ENCODE data around the gene P2RX5.
A peak's percentile ranks its signal among the peaks of the same experiment; 100 is the strongest.
"Not testable (repeated sequence)": the region's sequence is repeated elsewhere in the genome, so short reads cannot be mapped to it uniquely, and the experiment has no call there.

Gene P2RX5

DNA sequence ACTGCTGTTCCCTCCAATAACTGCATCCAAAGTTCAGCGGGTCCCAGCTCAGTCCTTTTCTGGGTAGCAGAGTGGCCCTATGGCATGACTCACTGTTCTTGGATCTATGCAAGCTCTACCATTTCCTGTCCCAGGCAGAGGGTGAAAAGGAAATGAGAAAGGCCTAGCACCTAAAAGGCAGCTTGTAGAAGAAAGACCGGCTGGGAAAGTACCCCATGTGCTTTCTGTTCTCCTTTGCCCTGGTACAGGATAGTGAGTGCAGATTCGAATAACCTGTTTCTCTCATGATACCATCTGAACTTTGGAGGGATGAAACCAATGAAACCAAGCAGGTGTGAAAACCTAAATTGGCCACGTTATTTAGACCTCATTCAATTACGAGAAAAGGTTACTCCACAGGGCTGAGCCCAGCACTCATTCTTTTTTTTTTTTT, 15.0 kb upstream of the P2RX5 start:
- DNase-seq = peak; percentile 30

DNA sequence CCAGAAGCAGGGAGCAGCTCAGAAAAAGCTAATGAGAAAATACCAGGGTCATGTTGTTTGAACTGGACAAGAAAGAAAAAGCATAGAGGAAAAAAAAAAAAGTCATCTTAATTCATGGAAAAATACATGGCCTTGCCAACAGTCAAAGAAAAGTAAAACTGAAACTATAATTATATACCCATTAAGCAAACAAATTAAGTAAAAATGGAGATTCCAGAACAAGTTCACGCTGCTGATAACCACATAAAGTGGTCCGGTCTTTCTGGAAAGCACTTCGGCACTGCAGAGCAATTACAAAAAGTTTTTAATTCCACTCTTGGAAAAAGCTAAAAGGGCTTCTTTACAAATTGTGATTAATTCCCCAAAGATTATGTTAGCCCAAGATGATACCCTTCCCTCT, 12.4 kb upstream of the P2RX5 start:
- no peak for DNase-seq

DNA sequence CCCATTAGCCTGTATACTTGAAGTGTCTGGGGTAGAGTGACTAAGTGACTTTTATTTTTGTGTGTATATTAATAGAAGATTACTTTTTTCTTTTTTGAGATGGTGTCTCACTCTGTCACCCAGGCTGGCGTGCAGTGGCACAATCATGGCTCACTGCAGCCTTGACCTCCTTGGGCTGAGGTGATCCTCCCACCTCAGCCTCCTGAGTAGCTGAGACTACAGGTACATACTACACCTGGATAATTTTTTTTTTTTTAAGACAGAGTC, 9.7 kb upstream of the P2RX5 start:
- not testable (repeated sequence) for DNase-seq

DNA sequence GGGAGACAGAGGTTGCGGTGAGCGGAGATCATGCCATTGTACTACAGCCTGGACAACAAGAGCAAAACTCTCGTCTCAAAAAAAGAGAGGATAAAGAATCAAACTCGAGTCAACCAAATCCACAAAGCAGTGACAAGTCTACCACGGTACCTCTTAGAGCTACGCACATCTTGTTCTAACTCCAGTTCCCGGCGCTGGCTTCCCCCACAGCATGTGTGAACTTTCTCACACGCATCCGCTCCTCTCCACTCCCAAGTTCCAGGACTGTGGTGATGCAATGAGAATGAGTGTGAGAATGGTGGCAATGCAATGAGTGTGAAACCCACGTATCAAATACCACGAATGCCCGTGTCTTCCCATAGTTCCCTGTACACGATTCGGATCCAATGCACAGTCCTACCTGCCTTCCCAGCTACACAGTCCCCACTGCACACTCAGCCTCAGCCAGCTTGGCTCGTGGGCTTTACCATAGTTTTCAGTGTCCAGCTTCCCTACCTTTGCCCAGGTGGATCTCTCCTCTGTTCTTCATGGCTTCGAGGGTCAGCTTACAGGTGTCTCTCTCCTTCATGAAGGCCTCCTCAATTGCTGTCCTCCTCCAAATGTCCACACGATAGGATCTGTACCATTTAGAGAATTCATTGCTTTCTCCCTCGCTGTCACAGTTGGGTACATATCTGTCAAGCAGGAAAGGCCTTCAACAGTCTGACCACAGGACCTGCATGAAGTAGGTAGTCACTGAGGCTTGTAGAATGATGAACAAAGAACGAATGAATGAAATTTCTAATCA, 9.2 kb upstream of the P2RX5 start:
- no peak for DNase-seq

DNA sequence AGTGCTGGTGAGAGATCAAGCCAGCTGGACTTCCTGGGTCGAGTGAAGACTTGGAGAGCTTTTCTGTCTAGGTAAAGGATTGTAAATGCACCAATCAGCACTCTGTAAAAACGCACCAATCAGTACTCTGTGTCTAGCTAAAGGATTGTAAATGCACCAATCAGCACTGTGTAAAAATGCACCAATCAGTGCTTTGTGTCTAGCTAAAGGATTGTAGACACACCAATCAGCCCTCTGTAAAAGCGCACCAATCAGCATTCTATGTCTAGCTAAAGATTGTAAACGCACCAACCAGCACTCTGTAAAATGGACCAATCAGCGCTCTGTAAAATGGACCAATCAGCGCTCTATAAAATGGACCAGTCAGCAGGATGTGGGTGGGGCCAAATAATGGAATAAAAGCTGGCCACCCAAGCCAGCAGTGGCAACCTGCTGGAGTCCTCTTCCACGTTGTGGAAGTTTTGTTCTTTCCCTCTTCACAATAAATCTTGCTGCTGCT, 6.1 kb upstream of the P2RX5 start:
- not testable (repeated sequence) for DNase-seq

DNA sequence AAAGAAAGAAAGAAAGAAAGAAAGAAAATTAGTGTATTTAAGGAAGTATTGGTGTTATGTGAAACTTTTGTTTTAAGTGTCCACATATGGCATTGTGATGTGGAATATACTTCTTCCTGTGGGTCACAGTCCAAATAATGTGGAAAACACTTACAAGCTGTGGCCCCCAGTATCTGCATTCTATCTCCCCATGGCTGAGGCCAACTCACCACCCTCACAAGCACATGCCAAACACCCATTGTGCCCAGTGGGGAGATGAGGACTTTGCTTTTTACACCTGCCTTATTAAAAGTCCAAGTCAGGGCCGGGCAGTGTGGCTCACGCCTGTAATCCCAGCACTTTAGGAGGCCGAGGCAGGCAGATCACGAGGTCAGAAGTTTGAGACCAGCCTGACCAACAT, 4.0 kb upstream of the P2RX5 start:
- DNase-seq = no peak

DNA sequence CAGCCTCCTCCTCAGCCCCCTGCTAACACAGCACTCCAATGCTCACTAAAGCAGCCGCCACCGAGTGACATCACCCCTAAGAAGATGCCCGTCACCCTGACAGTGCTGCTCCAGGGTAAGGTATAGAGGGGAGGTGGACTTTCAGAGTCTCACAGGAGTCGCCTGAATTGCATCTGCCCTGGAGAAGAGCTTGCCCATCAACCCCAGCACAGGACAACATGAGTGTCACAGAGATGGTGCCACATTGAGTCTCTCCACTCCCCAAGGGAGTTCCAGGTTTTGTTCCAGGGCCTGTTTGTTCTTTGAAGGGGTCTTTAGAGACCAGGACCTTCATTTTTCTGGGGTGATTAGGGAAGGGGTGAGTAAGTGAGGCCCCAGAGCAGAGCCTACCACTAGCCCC, 2.2 kb upstream of the P2RX5 start:
- no peak for DNase-seq

DNA sequence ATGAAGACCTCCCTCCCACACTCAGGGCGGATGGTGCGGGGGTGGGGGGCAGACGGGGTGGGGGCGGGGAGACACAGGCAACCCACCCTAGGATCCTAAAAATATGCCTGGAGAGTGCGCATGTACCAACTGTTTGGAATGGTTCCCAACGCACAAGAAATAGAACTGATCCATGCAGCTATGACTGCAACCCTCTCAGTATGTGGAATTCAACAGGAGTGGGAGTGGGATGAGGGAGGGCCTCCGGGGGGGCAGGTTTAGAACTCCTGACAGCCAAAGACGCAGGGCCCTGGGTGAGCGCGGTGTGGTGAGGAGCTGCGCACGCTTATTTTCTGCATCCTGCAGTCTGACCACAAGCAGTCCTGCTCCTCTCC, 1.1 kb upstream of the P2RX5 start:
- DNase-seq = no peak

DNA sequence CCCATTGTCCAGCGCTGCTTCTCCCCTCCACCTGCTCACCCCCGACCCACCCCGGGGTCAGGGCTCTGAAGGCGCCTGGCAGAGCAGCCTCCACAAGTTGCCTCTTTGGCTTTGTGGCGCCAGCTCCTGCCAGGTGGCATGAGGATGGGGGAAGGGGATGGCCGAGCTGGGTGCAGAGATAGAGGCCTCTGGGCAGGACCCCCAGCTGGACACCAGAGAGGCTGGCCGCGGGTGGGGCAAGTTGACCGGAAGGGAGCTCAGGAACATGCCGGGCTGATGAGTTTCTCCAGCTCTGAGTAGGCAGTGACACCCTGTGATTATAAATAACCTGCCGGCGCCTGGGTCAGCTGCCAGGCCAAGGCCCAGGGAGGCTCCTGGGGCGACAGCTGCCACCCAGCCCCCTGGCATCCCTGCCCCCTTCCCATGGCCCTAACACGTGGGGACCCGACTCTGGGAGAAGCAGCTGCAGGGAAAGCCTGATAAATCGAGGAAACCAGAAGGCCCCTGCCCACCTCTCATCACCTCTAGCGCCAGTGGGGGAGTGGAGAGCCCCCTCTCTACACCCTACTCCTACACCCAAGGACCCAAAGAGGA, 729 bp downstream of the P2RX5 start:
- no peak for DNase-seq

DNA sequence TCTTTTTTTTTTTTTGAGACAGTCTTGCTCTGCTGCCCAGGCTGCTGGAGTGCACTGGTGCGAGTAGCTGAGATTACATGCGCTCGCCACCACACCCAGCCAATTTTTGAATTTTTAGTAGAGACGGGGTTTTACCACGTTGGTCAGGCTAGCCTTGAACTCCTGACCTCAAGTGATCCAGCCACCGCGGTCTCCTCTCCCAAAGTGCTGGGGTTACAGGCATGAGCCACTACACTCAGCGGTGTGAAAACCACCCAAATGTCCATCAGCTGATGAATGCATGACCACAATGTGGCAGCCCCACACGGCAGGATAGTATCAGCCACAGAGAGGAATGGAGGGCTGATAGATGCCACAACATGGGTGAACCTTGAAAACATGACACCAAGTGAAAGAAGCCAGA, 2.1 kb downstream of the P2RX5 start:
- DNase-seq = no peak

DNA sequence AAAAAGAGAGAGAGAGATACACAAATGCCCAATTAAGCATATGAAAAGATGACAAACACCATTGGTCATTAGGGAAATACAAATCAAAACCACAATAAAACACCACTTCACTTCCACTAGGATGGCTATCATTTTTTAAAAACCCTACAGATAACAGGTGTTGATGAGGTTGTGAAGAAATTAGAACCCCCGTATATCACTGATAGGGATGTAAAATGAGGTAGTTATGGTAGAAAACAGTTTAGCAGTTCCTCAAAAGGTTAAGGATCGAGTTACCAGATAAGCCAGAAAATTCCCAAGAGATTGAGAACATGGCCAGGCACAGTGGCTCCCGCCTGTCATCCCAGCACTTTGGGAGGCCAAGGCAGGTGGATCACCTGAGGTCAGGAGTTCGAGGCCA, 2.8 kb downstream of the P2RX5 start:
- no peak for DNase-seq

DNA sequence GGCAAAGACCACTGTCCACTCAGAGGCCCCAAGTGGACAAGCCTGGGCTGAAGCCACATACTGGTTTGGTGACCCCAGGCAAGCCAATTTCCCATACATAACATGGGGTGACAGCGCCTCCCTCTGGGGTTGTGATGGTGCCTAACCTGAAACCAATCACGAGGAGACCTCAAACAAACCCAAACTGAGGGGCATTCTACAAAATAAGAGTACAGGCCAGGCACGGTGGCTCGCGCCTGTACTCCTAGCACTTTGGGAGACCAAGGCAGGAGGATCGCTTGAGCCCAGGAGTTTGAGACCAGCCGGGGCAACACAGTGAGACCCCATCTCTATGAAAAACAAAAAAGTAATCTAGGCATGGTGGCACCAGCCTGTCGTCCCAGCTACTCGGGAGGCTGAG, 3.6 kb downstream of the P2RX5 start:
- no peak for DNase-seq

DNA sequence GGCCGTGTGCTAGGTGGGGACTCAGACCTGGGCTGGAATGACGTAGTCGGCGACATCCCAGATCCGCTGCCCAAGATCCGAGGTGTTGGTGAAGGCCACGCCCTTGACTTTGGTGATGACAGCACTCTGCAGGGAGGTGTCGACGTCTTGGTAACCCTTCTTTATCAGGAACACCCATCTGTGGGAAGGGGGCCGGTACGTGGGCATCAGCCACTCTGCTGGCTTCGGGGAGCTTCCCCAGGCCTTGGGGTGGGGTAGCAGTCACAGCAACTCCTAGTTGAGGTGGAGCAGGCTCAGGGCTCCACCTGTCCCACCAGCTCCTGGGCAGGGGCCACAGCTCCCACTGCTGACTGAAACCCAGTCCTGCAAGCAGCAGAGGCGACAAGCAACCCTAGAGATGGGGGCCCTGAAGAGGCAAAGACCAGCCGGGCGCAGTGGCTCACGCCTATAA, 4.3 kb downstream of the P2RX5 start:
- no peak for DNase-seq

DNA sequence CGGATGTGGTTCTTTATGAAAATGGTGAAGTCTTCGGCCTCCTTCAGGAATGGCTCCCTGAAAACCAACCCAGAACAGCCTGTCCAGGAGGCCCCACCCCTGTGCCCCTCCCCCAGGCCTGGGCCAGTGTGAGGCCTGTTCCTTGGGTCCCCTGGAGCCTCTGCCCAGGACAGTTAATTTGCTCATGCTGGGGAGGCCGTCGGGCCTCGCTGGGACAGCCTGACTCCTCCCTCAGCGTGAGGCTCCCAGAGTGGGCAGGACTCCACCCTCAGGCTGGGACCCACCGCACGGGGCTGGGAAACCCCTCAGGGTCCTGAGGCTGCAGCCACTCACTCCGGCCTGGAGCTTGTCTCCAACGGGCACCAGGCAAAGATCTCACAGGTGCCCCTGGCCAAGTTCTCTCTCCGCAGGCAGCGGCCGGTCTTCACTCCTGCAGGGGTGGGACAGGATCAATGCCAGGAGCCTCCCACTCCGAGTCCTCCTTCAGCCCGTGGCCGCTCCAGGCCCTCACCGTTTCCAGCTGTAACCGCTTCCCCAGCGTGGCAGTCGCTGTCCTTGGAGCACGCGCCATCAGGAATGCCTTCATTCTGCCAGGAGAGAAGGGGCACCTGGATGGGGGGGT, 5.8 kb downstream of the P2RX5 start:
- DNase-seq = no peak

DNA sequence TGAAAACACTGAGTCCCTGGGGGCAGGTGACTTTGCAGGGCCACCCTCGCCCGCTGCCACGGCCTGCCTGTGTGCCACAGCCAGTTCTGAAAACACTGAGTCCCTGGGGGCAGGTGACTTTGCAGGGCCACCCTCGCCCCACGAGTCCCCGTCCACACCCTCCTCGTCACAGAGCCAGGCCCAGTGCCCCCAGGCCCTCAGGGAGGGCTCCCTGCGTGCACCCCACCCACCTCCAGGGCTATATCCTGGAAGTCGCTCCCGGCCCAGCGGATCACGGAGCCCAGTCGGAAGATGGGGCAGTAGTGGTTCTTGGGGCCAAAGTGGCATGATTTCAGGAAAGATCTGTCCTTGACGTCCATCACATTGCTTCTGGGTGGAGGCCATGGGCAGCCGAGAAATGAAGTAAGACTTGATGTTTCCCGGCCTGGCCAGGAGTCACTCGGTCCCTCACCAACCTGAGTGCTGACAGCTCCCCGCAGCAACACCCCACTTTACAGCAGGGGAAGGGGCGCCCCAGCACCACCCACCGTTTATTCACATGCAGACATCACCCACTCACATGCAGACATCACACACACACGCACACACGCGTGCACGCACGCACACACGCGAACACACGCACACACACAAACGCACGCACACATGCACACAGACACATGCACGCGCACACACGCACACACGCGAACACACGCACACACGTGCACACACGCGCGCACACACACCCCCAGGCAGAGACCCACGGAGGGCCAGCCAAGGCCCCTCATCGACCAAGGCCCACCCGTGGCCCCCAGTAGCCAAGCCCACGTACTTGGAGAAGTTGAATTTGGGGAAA, 6.5 kb downstream of the P2RX5 start:
- no peak for DNase-seq

DNA sequence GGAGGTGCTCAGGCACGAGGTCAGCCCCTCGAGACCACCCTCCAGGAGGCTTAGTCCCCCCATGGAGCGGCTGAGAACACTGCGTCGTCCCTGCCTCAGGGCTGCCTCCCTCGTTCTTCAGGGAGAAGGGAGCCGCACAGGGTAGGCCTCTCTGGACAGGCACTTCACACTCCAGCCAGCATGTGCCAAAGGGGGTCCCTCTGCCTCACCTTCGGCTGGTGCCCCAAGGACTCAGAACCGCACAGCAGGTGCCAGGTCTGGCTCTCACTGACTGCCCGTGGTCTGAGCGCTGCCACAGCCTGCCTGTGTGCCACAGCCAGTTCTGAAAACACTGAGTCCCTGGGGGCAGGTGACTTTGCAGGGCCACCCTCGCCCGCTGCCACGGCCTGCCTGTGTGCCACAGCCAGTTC, 7.1 kb downstream of the P2RX5 start:
- DNase-seq = no peak

DNA sequence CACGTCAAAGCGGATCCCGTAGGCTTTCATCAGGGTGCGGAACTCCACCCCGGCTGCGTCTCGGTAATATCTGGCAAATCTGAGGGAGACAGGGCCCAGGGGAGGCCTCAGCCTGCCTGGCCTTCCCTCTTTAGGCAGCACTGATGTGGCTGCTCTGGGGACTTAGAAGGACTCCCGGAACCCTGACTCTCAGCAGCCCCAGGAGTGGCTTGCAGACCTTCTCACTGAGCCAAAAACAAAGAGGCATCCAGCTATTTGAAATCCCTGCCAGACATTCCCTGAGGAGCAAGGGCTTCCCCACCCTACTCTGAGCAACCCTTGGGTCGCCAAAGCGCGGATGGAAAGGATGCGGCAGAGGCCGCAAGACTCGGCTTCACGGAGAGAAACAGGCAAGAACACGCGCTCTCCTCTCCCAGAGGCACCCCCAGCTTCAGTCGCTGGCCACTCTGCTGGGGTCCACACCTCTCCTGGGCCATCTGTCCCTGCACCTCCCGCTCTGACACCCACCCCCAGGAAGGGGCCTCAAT, 7.9 kb downstream of the P2RX5 start:
- DNase-seq = no peak

DNA sequence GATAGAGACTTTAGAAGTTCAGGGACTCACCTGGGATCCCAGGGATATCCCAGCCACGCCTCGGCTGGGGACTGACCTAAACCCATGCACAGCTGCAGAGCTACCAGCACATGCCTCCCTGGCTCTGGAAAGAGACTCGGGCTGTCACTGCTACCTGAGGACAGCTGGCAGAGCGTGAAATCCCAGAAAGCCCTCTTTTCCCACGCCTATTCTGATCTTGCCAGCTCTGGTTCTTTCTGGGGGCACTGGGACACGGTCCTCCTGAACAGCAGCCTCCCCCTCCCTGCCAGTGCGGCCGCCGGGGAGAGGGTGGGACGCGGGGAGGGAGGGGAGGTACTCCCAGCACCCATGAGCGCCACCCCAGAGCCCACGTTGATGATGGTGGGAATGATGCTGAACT, 10.8 kb downstream of the P2RX5 start:
- DNase-seq = no peak

DNA sequence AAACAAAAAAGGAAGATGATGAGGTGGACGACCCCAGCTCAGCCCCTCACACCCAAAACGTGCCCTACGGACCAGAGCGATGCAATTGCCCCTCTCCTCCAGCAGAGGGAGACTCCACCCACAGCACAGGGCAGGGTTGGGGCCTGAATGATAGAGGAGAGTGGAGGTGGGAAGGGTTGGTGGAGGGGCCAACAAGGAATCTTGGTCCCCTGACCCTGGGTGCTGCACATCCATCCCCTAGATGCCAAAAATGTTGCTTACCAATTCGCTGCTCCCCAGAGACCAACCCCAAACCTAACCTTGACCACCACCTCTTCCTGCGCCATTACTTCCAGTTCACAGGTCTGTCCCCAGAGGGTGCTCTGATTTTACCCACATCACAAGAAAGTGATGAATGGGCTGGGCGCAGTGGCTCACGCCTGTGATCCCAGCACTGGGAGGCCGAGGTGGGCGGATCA, 12.9 kb downstream of the P2RX5 start:
- no peak for DNase-seq

DNA sequence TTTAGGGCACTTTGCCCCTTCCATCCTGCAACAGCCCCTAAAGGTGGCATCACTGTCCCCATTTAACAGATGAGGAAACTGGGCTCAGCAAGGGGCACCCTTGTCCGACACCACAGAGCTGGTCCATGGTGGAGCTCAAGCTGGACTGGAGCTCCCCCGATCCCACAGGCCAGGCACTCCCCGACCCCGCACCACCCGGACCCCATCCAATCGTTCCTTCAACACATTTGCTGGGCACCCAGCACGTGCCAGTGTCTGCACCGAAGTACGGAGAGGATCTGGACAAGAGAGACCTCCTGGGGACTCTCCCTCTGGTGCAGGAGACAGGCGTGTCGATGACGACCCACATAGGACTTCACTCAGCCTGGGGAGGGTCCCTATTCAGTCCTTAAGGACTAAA, 13.9 kb downstream of the P2RX5 start:
- no peak for DNase-seq

DNA sequence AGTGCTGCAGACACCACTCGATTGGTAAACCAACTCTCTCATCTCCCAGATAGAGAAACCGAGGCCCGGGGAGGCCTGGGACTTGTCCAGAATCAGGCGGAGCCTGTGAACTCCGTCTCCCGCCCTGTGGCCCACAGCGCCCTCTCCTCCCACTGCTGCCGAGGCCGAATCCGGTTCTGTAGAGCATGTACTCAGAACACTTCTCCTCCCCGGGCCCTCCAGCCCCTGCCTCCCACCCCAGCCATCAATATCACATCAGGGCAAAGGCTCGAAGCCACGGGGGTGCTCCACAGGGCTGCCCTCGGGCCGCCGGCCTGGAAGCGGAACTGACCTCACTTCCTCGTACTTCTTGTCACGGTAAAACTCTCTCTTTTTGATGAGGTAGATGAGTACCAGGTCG, 14.4 kb downstream of the P2RX5 start:
- no peak for DNase-seq

DNA sequence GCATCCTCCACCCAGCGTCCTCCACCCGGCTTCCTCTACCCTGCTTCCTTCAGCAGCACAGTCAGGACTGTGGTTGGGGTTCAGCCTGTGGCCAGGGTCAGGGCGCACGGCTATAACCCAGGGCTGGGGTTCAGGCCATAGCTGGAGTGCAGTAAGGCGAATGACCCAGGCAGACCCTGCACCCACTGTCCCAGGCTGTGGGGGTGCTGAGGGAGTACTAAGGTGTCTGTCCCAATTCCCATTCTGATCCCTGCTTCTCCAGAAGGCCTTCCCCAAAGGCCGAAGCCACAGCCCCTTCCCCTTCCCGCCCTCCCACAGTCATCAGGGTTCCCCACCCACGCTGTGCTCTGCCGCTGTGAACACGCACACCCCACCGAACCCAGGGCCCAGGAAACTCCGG, 14.9 kb downstream of the P2RX5 start:
- no peak for DNase-seq

DNA sequence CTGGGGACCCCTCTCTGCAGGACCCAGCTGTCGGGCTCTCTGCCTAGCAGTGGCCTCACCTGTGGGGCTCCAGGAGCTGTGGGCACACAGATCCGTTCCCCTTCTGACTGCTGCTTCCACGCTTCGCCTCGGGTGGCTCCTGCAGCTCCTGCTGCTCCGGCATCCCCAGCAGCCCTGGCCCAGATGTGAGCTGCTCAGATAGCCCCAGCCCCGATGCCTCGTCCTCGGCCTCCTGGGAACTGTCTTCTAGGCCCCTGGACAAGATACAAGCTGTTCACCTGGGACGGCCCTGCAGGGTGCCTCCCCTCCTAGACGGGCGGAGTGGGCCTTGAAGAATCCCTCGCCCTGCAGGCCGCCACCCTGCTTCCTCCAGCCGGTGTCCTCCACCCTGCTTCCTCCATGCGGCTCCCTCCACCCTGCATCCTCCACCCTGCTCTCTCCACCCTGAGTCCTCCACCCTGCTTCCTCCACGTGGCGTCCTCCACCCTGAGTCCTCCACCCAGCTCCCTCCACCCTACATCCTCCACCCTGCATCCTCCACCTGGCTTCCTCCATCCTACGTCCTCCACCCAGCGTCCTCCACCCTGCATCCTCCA, 16.3 kb downstream of the P2RX5 start:
- DNase-seq = no peak

All from SIG-M5 (cell line).